Measurements from ENCODE around the gene DPP6.

DPP6 gene

DNA sequence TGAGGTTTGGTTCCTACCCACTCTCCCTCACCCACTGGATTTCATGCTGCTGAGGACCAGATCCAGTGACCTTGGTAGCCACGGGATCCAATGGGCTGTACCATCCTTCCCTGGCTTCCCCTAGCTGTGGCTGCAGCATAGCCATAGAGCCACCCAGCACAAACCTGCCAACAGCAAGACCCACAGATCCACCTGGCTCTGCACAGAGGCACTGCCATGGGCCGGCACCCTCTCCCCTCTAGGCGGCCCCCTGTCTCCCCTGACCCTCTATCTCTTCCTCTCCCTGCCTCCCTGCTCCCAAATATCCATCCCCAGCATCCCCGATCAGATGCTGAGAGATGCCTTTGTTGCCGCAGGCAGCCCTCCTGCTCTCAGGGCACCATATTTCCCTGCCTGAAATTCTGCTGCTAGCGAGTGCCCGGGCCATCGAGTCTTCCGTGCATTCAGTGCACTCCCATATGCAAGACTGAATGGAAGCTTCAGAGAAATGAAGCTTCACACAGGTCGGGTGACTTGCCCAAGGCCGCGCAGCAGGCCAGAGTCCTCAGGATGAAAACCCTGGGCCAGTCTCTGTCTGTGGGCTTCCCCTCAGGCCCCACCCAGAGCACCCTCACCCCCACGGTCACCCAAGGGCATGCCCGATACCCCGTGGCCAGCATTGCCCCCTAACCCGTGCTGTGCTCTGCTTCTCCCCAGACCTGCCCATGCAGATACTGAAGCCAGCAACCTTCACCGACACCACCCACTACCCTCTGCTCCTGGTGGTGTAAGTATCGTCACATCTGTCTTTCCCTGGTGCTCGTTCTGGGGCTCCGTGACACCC is 819.9 kb downstream of the DPP6 start:
- Histone ChIP-seq H3K4me1 (ENCODE audit: control insufficient read depth, low read depth, low read length) (peaks cover 8% of the 10 kb centered on the region), H3K4me2 (ENCODE audit: low read length) (no peak overlapping the region), H3K18ac (ENCODE audit: low read length) (no peak overlapping the region), H4K5ac (ENCODE audit: low read length) (no peak overlapping the region), H3K79me2 (ENCODE audit: control insufficient read depth, insufficient read depth, low read length) (no peaks in the 10 kb centered on the region), H2BK120ac (ENCODE audit: low read depth, low read length) (no peak overlapping the region), H3K36me3 (ENCODE audit: control insufficient read depth, insufficient read depth, low read length) (no peaks in the 10 kb centered on the region), H3K4ac (ENCODE audit: low read depth, low read length) (no peak overlapping the region), H3K4me3 (ENCODE audit: low read length) (no peak overlapping the region), H3K56ac (ENCODE audit: low read length) (no peak overlapping the region), H2AK5ac (ENCODE audit: low read length) (no peak overlapping the region), H3K23ac (ENCODE audit: low read length) (no peak overlapping the region), H2BK15ac (replicated peaks; ENCODE audit: low read depth) (no peak overlapping the region), H3K27me3 (ENCODE audit: insufficient read depth, low read length, poor library complexity) (no peaks in the 10 kb centered on the region), H3K79me1 (ENCODE audit: low read length) (no peaks in the 10 kb centered on the region), H4K8ac (ENCODE audit: low read depth, low read length) (no peak overlapping the region), H3K27ac (ENCODE audit: low read depth, low read length) (no peak overlapping the region), H2BK5ac (ENCODE audit: low read length) (no peak overlapping the region), H3K9ac (ENCODE audit: low read length) (no peak overlapping the region)
- no CpG with 5 or more reads among the region's 20 CpGs for WGBS (ENCODE audit: extremely low coverage, insufficient coverage, low lambda C conversion rate)
- no peak for DNase-seq

DNA sequence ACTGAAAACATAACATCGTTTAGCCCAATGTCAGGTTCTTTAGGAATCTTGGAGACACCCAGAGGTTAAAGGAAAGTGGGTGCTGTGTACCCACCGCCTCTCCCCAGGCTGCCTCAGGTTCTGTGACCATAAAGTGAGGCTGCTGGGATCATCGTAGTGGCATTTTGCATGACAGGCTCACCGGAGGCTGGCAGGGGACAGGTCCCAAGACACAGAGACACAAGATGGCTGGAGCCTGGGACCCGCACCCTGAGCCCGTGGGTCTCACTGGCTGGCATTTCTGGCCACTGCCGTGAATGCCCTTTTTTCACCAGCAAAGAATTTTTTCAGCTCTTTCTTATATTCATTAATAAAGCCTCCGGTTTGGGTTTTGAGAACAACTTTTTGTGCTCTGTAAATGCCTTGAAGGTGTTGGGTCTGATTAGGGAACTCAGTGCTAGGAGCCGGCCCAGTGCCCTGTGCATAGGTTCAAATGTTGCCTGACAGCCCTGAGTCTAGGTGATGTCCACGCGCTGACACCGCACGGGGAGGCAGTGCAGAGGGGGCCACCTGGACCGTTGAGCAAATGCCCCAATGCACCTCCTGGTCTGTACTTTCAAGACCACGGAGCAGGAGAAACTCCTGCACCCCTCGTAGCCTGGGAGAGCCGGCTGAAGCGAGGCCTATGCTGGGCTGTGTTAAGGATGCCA is 820.8 kb downstream of the DPP6 start:
- H3K4ac ChIP-seq (ENCODE audit: low read depth, low read length): no peak overlapping the region
- H3K4me3 ChIP-seq (ENCODE audit: low read length): no peak overlapping the region
- no peak overlapping the region for H3K9ac ChIP-seq (ENCODE audit: low read length)
- no peak overlapping the region for H3K23ac ChIP-seq (ENCODE audit: low read length)
- no peak overlapping the region for H3K4me2 ChIP-seq (ENCODE audit: low read length)
- no peak overlapping the region for H2AK5ac ChIP-seq (ENCODE audit: low read length)
- no peaks in the 10 kb centered on the region for H3K79me2 ChIP-seq (ENCODE audit: control insufficient read depth, insufficient read depth, low read length)
- H4K8ac ChIP-seq (ENCODE audit: low read depth, low read length): no peak overlapping the region
- no peak overlapping the region for H3K27ac ChIP-seq (ENCODE audit: low read depth, low read length)
- H3K18ac ChIP-seq (ENCODE audit: low read length): no peak overlapping the region
- H3K36me3 ChIP-seq (ENCODE audit: control insufficient read depth, insufficient read depth, low read length): no peaks in the 10 kb centered on the region
- H3K27me3 ChIP-seq (ENCODE audit: insufficient read depth, low read length, poor library complexity): no peaks in the 10 kb centered on the region
- no peak overlapping the region for H3K56ac ChIP-seq (ENCODE audit: low read length)
- H2BK15ac ChIP-seq (replicated peaks; ENCODE audit: low read depth): no peak overlapping the region
- DNase-seq: no peak
- no CpG with 5 or more reads among the region's 18 CpGs for WGBS (ENCODE audit: extremely low coverage, insufficient coverage, low lambda C conversion rate)
- H3K4me1 ChIP-seq (ENCODE audit: control insufficient read depth, low read depth, low read length): peaks cover 8% of the 10 kb centered on the region
- no peaks in the 10 kb centered on the region for H3K79me1 ChIP-seq (ENCODE audit: low read length)
- no peak overlapping the region for H2BK120ac ChIP-seq (ENCODE audit: low read depth, low read length)
- H4K5ac ChIP-seq (ENCODE audit: low read length): no peak overlapping the region
- no peak overlapping the region for H2BK5ac ChIP-seq (ENCODE audit: low read length)

DNA sequence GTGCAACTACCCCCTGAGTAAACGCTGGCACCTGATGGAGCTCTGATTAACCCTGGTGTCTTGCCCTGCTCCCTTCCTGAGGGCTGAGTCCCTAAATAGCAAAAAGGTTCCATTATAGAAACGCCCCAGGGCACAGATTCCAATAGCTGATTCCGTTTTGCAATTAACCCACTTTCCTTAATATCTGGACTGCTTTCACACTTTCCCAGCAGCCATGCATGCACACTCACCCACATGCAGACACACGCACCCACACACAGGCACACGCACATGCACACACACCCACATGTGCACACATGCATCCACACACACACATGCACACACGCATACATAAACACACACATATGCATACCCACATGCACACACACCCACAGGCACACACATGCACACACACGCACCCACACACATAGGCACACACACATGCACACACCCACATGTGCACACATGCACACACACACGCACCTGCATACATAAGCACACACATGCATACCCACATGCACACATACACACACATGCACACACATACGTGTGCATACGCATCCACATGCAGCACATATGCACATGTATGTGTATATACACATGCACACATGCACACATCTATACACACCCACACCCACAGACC is 821.4 kb downstream of the DPP6 start:
- Histone ChIP-seq H3K79me1 (ENCODE audit: low read length) (no peaks in the 10 kb centered on the region), H4K5ac (ENCODE audit: low read length) (no peak overlapping the region), H3K79me2 (ENCODE audit: control insufficient read depth, insufficient read depth, low read length) (no peaks in the 10 kb centered on the region), H3K23ac (ENCODE audit: low read length) (no peak overlapping the region), H3K4me2 (ENCODE audit: low read length) (no peak overlapping the region), H3K56ac (ENCODE audit: low read length) (no peak overlapping the region), H2BK120ac (ENCODE audit: low read depth, low read length) (no peak overlapping the region), H3K27me3 (ENCODE audit: insufficient read depth, low read length, poor library complexity) (no peaks in the 10 kb centered on the region), H3K4ac (ENCODE audit: low read depth, low read length) (no peak overlapping the region), H3K9ac (ENCODE audit: low read length) (no peak overlapping the region), H3K27ac (ENCODE audit: low read depth, low read length) (no peak overlapping the region), H3K4me1 (ENCODE audit: control insufficient read depth, low read depth, low read length) (peaks cover 5% of the 10 kb centered on the region), H3K36me3 (ENCODE audit: control insufficient read depth, insufficient read depth, low read length) (no peaks in the 10 kb centered on the region), H2BK5ac (ENCODE audit: low read length) (no peak overlapping the region), H2AK5ac (ENCODE audit: low read length) (no peak overlapping the region), H2BK15ac (replicated peaks; ENCODE audit: low read depth) (no peak overlapping the region), H4K8ac (ENCODE audit: low read depth, low read length) (no peak overlapping the region), H3K4me3 (ENCODE audit: low read length) (no peak overlapping the region), H3K18ac (ENCODE audit: low read length) (no peak overlapping the region)
- WGBS (ENCODE audit: extremely low coverage, insufficient coverage, low lambda C conversion rate): no CpG with 5 or more reads among the region's 10 CpGs
- DNase-seq: no peak

DNA sequence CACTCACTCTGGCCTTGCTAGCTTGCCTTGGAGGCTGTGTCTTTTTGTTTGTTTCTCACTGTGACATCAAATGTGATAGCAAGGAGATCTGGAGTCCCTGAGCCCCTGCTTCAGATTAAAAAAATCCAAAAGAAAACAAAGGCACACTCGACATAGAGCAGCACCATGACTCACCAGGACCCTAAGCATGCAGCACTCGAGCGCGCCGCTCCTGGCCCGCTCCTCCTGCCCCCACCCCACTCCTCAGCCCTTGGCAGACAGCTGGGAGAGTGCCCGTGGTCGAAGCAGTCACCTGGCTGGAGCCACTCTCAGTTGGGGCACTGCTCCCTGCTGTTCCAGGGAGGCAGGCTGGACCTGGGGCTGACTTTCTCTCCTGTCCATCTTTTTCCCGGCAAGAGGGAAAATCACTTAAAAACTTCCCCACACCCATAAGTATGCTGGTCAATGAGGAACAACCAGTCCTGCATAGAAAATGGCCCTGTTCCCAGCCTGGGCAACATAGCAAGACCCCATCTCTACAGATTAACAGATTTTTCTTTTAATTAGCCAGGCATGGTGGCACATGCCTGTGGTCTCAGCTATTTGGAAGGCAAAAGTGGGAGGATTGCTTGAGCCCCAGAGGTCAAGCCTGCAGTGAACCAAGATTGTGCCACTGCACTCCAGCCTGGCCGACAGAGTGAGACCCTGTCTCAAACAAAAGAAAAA is 822.4 kb downstream of the DPP6 start:
- no peak overlapping the region for H2AK5ac ChIP-seq (ENCODE audit: low read length)
- no peak overlapping the region for H3K4me3 ChIP-seq (ENCODE audit: low read length)
- no peak overlapping the region for H2BK15ac ChIP-seq (replicated peaks; ENCODE audit: low read depth)
- H3K4ac ChIP-seq (ENCODE audit: low read depth, low read length): no peak overlapping the region
- no peak overlapping the region for H3K23ac ChIP-seq (ENCODE audit: low read length)
- H3K9ac ChIP-seq (ENCODE audit: low read length): no peak overlapping the region
- DNase-seq: no peak
- H2BK5ac ChIP-seq (ENCODE audit: low read length): no peak overlapping the region
- no peak overlapping the region for H3K18ac ChIP-seq (ENCODE audit: low read length)
- no peak overlapping the region for H2BK120ac ChIP-seq (ENCODE audit: low read depth, low read length)
- H3K27me3 ChIP-seq (ENCODE audit: insufficient read depth, low read length, poor library complexity): no peaks in the 10 kb centered on the region
- no peaks in the 10 kb centered on the region for H3K36me3 ChIP-seq (ENCODE audit: control insufficient read depth, insufficient read depth, low read length)
- H3K4me1 ChIP-seq (ENCODE audit: control insufficient read depth, low read depth, low read length): no peaks in the 10 kb centered on the region
- no CpG with 5 or more reads among the region's 10 CpGs for WGBS (ENCODE audit: extremely low coverage, insufficient coverage, low lambda C conversion rate)
- no peak overlapping the region for H3K56ac ChIP-seq (ENCODE audit: low read length)
- no peak overlapping the region for H3K4me2 ChIP-seq (ENCODE audit: low read length)
- H3K79me2 ChIP-seq (ENCODE audit: control insufficient read depth, insufficient read depth, low read length): no peaks in the 10 kb centered on the region
- H3K79me1 ChIP-seq (ENCODE audit: low read length): no peaks in the 10 kb centered on the region
- no peak overlapping the region for H4K8ac ChIP-seq (ENCODE audit: low read depth, low read length)
- H4K5ac ChIP-seq (ENCODE audit: low read length): no peak overlapping the region
- no peak overlapping the region for H3K27ac ChIP-seq (ENCODE audit: low read depth, low read length)

DNA sequence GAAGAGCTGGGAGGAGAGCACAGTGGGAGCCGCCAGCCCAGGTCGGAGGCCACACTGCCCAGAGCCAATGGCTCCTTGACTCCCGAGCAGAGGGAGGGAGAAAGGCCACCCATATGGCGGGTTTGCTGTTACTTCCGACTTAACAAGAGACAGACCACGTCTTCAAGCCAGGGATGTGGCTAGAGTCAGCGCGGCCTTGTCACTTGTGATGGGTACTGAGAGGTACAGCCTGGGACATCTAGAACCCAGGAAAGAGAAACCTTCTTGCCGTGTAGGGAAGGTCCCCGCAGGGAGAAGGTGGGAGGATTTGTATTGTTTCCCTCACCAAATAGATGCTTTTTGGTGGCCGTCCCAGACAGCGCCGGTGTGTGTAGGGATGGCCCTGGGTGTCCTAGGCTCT is 823.1 kb downstream of the DPP6 start:
- no CpG with 5 or more reads among the region's 13 CpGs for WGBS (ENCODE audit: extremely low coverage, insufficient coverage, low lambda C conversion rate)
- no peak for DNase-seq

More for the DNA sequence above, 823.1 kb downstream of the DPP6 start:
- H3K4ac ChIP-seq (ENCODE audit: low read depth, low read length): no peak overlapping the region
- H2BK120ac ChIP-seq (ENCODE audit: low read depth, low read length): no peak overlapping the region
- H3K4me3 ChIP-seq (ENCODE audit: low read length): no peak overlapping the region
- H3K9ac ChIP-seq (ENCODE audit: low read length): no peak overlapping the region
- H3K27me3 ChIP-seq (ENCODE audit: insufficient read depth, low read length, poor library complexity): no peaks in the 10 kb centered on the region
- no peak overlapping the region for H2BK15ac ChIP-seq (replicated peaks; ENCODE audit: low read depth)
- no peaks in the 10 kb centered on the region for H3K79me2 ChIP-seq (ENCODE audit: control insufficient read depth, insufficient read depth, low read length)
- no peak overlapping the region for H3K4me2 ChIP-seq (ENCODE audit: low read length)
- H4K8ac ChIP-seq (ENCODE audit: low read depth, low read length): no peak overlapping the region
- no peak overlapping the region for H2BK5ac ChIP-seq (ENCODE audit: low read length)
- no peak overlapping the region for H2AK5ac ChIP-seq (ENCODE audit: low read length)
- no peak overlapping the region for H3K23ac ChIP-seq (ENCODE audit: low read length)
- H4K5ac ChIP-seq (ENCODE audit: low read length): no peak overlapping the region
- no peaks in the 10 kb centered on the region for H3K79me1 ChIP-seq (ENCODE audit: low read length)
- H3K4me1 ChIP-seq (ENCODE audit: control insufficient read depth, low read depth, low read length): no peaks in the 10 kb centered on the region
- H3K56ac ChIP-seq (ENCODE audit: low read length): no peak overlapping the region
- no peak overlapping the region for H3K27ac ChIP-seq (ENCODE audit: low read depth, low read length)
- no peak overlapping the region for H3K18ac ChIP-seq (ENCODE audit: low read length)
- no peaks in the 10 kb centered on the region for H3K36me3 ChIP-seq (ENCODE audit: control insufficient read depth, insufficient read depth, low read length)
